IMR-90 (cell line): ENCODE results near the gene SIM1.

Experiments
- CEBPB ChIP-seq: IDR thresholded peaks from 2 replicates; pipeline ENCODE4 v1.6.1; 2012; ENCODE audit warnings: low read depth, low read length, improper control_type of control experiment
- CTCF ChIP-seq: conservative IDR thresholded peaks from 2 replicates; pipeline ENCODE4 v1.5.1; 2012; ENCODE audit warnings: mild to moderate bottlenecking, low read depth, low read length, improper control_type of control experiment
- POLR2A ChIP-seq: IDR thresholded peaks from 2 replicates; pipeline ENCODE4 v1.6.1; 2012; ENCODE audit warnings: mild to moderate bottlenecking, low read depth, low read length
- USF2 ChIP-seq: fragments of 150-350 bp; IDR thresholded peaks from 2 replicates; pipeline ENCODE4 v1.6.1; 2017; ENCODE audit warnings: mild to moderate bottlenecking, antibody characterized with exemption, low read length, low read depth

GRCh38 chr6:100473182-100473581 lies 8.5 kb upstream of the SIM1 start:
- TF ChIP-seq CEBPB (no peak), POLR2A (no peak), USF2 (no peak), CTCF (no peak)
